ENCODE results near the gene TM6SF1.

TM6SF1 gene

GRCh38 chr15:83115831-83116565 is 8.6 kb downstream of the TM6SF1 start:
- Histone ChIP-seq H3K27me3 (ENCODE audit: low read length) (no peaks in the 10 kb centered on the region; the same call in 1 of the 2 replicates), H3K79me2 (ENCODE audit: insufficient read depth, low read length) (no peaks in the 10 kb centered on the region), H4K20me1 (ENCODE audit: low read depth, low read length) (no peaks in the 10 kb centered on the region), H3F3A (ENCODE audit: insufficient read depth) (no peaks in the 10 kb centered on the region), H3K4me3 (ENCODE audit: insufficient read depth, low read length, poor library complexity, severe bottlenecking) (no peak overlapping the region), H3K9ac (ENCODE audit: low read length) (no peak overlapping the region), H3K27ac (ENCODE audit: low read depth, low read length) (no peak overlapping the region), H3K9me3 (ENCODE audit: insufficient read depth, low read length) (no peaks in the 10 kb centered on the region), H3K4me2 (ENCODE audit: low read depth, low read length, poor library complexity, severe bottlenecking) (no peak overlapping the region), H3K9me2 (replicated peaks; ENCODE audit: insufficient read depth, low read length) (no peaks in the 10 kb centered on the region), H3K36me3 (ENCODE audit: low read length) (no peaks in the 10 kb centered on the region), H2AFZ (ENCODE audit: low read depth, low read length, severe bottlenecking) (no peak overlapping the region)
- TF ChIP-seq EZH2phosphoT487 (conservative IDR thresholded peaks at IDR 0.05; ENCODE audit: low read length) (no peak), CTCF (IDR thresholded peaks at IDR 0.05; ENCODE audit: insufficient read depth, low read length, poor library complexity, severe bottlenecking) (no peak)

GRCh38 chr15:83118291-83118827 is 10.9 kb downstream of the TM6SF1 start:
- H2AFZ ChIP-seq (ENCODE audit: low read depth, low read length, severe bottlenecking), result no peak overlapping the region
- no peak overlapping the region for H3K27ac ChIP-seq (ENCODE audit: low read depth, low read length)
- no peak overlapping the region for H3K4me2 ChIP-seq (ENCODE audit: low read depth, low read length, poor library complexity, severe bottlenecking)
- H4K20me1 ChIP-seq (ENCODE audit: low read depth, low read length), result no peaks in the 10 kb centered on the region
- H3K9ac ChIP-seq (ENCODE audit: low read length), result no peak overlapping the region
- TF ChIP-seq EZH2phosphoT487 (conservative IDR thresholded peaks at IDR 0.05; ENCODE audit: low read length) (no peak), CTCF (IDR thresholded peaks at IDR 0.05; ENCODE audit: insufficient read depth, low read length, poor library complexity, severe bottlenecking) (no peak)
- no peaks in the 10 kb centered on the region for H3F3A ChIP-seq (ENCODE audit: insufficient read depth)
- H3K9me2 ChIP-seq (replicated peaks; ENCODE audit: insufficient read depth, low read length), result no peaks in the 10 kb centered on the region
- no peak overlapping the region for H3K4me3 ChIP-seq (ENCODE audit: insufficient read depth, low read length, poor library complexity, severe bottlenecking)
- H3K36me3 ChIP-seq (ENCODE audit: low read length), result no peaks in the 10 kb centered on the region
- H3K27me3 ChIP-seq (ENCODE audit: low read length), result no peaks in the 10 kb centered on the region; the same call in 1 of the 2 replicates
- H3K9me3 ChIP-seq (ENCODE audit: insufficient read depth, low read length), result no peaks in the 10 kb centered on the region
- no peaks in the 10 kb centered on the region for H3K79me2 ChIP-seq (ENCODE audit: insufficient read depth, low read length)

- no peaks in the 10 kb centered on the region for H3K79me2 ChIP-seq (ENCODE audit: insufficient read depth, low read length)
- no peaks in the 10 kb centered on the region for H4K20me1 ChIP-seq (ENCODE audit: low read depth, low read length)
- H3K9me2 ChIP-seq (replicated peaks; ENCODE audit: insufficient read depth, low read length), result no peaks in the 10 kb centered on the region
- H3K27ac ChIP-seq (ENCODE audit: low read depth, low read length), result no peak overlapping the region
- H2AFZ ChIP-seq (ENCODE audit: low read depth, low read length, severe bottlenecking), result no peak overlapping the region
- no peak overlapping the region for H3K4me2 ChIP-seq (ENCODE audit: low read depth, low read length, poor library complexity, severe bottlenecking)
- H3K9me3 ChIP-seq (ENCODE audit: insufficient read depth, low read length), result no peaks in the 10 kb centered on the region
- H3F3A ChIP-seq (ENCODE audit: insufficient read depth), result no peaks in the 10 kb centered on the region
- no peak overlapping the region for H3K4me3 ChIP-seq (ENCODE audit: insufficient read depth, low read length, poor library complexity, severe bottlenecking)
- H3K9ac ChIP-seq (ENCODE audit: low read length), result no peak overlapping the region
- TF ChIP-seq EZH2phosphoT487 (conservative IDR thresholded peaks at IDR 0.05; ENCODE audit: low read length) (no peak), CTCF (IDR thresholded peaks at IDR 0.05; ENCODE audit: insufficient read depth, low read length, poor library complexity, severe bottlenecking) (no peak)
- H3K36me3 ChIP-seq (ENCODE audit: low read length), result no peaks in the 10 kb centered on the region
- H3K27me3 ChIP-seq (ENCODE audit: low read length), result no peaks in the 10 kb centered on the region; the same call in 1 of the 2 replicates
These were observed 11.5 kb downstream of the TM6SF1 start for GRCh38 chr15:83118968-83119367.

All from SU-DHL-6 (cell line).